Measurements from ENCODE around the gene APBA3.

APBA3 gene

DNA sequence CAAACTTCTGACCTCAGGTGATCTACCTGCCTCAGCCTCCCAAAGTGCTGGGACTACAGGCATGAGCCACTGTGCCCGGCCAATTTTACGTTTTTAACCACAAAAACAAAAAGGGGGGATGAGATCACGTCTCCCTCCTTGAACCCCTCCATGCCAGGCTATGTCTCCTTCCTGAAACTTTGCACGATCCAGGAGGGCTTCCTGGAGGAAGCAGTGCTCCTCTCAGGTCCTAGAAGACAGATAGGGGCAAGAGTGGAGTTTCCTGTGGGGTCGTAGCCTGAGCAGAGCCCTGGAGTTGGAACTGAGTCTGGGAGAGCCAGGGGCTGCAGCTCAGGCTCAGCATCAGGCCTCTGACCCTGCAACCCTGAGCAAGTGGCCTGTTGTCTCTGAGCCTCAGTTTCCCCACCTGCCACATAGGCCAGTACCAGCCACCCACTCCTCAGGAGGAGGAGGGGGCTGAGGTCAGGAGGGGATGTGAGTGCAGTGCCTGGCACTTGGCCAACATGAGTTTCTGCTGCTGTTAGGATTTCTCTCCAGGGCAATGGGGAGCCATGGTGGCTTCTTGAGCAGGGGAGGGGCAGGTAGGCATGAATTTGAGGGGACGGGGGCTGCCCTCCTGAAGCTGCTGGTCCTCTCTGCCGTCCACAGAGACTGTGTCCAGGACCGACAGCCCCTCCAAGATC lies 16.0 kb downstream of the APBA3 start:
- DNase-seq: no peak

DNA sequence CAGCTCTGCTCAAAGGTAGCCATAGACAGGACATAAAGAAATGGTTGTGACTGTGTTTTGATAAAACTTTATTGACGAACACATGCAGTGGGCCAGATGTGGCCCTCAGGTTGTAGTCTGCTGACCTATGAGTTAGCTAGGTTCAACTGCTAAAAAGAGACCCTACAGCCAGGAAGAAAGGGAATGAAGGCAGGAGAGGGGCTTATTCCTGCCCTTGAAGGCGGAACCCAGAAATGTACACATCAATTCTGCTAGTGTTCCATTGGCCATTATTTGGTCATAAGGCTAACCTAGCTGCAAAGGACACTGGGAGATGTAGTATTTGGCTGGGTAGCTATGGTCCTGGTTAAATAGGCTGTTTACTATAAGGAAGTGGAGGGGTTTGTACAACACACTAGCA lies 18.0 kb downstream of the APBA3 start:
- no peak for DNase-seq

DNA sequence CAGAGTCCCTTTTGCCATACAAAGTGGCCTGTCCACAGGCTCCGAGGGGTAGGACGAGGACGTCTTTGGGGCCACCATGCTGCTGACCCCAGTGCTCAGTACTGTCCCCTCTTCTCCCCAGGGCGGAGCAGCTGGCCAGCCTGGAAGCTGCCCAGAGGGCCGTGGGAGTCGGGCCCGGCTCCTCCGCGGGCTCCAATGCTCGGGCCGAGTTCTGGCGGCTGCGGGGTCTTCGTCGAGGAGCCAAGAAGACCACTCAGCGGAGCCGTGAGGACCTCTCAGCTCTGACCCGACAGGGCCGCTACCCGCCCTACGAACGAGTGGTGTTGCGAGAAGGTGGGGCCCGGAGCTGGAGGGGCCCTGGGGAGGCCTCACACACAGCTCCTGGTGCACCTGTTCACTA lies 21.1 kb downstream of the APBA3 start:
- no peak for DNase-seq

DNA sequence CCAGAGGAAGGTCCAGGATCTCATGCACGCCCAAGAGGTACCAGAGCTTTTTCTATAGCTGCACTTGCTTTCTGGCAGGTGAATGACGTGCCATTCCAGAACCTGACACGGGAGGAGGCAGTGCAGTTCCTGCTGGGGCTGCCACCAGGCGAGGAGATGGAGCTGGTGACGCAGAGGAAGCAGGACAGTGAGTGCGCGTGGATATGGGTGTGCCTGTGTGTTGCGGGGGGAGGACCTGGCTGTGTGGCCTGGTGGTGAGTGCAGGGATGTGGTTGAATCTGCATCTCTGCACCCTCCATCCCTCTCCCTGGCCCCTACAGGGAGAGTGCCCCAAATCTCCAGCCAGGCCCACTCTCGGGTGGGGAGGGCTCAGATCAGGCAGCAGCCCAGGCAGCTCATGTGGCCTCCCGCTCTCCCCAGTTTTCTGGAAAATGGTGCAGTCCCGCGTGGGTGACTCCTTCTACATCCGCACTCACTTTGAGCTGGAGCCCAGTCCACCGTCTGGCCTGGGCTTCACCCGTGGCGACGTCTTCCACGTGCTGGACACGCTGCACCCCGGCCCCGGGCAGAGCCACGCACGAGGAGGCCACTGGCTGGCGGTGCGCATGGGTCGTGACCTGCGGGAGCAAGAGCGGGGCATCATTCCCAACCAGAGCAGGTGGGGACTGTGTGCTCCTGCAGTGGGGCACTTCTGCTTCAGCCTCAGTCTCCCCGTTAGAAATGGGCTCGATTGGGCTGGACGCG lies 22.8 kb downstream of the APBA3 start:
- DNase-seq: no peak

DNA sequence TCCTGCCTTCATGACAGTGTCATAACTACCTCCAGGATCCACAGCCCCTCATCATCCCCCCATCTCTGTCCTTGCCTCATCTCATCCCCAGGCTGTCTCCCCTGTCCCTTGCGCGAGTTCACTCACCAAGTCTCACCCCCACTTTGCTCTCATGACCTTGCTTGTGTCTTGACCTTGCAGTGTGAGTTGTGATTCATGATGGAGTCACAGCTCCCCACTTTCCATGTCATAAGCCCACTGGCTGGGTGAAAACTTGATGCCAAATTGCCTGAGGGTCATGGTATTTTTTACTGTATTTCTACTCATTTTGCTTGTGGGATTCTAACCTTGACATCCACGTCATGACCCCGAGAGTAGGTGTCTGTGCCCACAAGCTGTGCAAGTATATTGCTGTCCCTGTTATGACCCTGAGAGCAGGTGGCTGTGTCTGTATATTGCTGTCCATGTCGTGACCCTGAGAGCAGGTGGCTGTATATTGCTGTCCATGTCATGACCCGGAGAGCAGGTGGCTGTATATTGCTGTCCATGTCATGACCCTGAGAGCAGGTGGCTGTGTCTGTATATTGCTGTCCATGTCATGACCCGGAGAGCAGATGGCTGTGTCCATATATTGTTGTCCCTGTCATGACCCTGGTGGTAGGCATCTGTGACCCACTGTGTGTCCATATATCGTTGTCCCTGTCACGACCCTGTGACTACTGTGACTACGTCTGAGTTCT lies 23.8 kb downstream of the APBA3 start:
- no peak for DNase-seq

DNA sequence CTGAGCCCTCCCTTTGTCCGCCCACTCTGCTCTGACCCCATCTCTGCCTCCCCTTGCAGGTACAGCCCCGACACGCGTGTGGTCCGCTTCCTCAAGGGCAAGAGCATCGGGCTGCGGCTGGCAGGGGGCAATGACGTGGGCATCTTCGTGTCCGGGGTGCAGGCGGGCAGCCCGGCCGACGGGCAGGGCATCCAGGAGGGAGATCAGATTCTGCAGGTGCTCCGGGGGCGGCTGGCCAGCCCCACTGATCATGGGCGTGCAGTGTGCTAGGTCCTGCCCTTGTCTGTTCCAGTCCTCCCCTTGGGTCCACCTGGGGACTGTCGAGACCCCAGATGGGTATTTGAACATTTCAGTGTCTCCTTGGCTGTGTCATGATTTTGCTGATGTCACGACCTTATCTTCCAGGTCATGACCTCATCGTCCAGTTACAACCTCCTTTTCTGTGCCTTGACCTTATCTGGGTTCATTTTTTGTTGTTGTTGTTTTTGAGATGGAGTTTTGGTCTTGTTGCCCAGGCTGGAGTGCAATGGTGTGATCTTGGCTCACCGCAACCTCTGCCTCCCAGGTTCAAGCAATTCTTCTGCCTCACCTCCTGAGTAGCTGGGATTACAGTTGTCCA lies 25.3 kb downstream of the APBA3 start:
- no peak for DNase-seq

DNA sequence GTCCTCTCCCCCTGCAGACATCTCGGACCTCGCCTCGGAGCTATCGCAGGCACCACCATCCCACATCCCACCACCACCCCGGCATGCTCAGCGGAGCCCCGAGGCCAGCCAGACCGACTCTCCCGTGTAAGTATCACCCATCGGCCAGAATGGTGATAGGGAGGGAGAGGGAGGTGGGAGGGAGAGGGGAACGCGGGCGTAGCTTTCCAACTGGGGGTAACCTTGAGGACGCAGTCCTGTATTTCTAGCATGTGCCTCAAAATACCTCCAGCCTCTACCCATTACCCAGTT lies 27.2 kb downstream of the APBA3 start:
- no peak for DNase-seq

DNA sequence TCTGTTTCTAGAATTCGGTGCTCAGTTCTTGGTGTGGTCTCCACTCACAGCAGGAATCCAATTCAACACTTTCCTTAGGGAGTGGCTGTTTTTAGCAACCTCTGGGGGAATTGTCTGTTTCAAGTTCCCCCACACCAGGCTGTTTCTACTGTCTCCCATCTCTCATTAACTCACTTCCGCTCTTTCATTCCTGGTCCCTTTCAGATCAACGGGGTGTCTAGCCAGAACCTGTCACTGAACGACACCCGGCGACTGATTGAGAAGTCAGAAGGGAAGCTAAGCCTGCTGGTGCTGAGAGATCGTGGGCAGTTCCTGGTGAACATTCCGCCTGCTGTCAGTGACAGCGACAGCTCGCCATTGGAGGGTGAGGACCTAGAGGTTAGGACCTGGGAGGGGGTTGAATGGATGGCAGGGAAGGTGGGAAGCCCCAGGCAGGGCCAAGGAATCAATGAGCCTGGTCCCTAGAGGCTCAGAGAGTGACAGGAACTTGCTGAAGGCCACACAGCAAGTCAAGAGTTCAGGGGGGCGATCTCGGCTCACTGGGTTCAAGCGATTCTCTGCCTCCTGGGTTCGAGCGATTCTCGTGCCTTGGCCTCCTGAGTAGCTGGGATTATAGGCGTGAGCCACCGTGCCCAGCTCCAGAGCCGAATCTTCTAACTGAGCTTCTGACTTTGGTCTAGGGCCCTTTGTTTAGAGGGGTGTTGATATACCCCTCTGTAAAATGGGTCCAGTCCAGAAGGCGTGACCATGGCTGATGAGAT lies 27.8 kb downstream of the APBA3 start:
- DNase-seq: no peak

DNA sequence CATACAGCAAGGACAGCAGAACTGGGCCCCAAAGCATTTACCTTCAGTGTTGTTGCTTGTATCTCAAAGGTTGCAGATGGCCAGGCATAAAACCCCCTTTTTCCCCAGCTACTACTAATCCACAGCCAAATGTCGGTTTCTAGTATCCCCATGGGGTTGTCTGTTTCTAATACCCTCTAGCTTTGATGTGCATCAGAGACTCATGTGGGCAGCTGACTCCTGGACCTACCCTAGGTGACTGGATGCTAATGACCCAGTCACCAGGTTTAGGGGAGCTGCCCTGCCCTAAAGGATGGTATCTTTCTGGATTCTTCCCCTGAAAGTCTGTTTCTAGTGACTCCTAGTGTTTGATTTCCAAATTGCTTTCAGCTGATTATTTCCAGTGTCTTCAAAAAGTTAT lies 29.4 kb downstream of the APBA3 start:
- DNase-seq: no peak

DNA sequence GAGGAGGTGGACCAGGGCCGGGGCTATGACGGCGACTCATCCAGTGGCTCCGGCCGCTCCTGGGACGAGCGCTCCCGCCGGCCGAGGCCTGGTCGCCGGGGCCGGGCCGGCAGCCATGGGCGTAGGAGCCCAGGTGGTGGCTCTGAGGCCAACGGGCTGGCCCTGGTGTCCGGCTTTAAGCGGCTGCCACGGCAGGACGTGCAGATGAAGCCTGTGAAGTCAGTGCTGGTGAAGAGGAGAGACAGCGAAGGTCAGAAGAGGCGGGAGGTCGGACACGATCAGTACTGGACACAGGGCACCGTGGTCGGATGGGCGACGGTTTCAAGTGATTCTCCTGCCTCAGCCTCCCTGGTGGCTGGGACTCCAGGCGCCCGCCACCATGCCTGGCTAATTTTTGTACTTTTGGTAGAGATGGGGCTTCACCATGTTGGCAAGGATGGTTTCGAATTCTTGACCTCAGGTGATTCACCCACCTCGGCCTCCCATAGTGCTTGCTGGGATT lies 31.0 kb downstream of the APBA3 start:
- no peak for DNase-seq

DNA sequence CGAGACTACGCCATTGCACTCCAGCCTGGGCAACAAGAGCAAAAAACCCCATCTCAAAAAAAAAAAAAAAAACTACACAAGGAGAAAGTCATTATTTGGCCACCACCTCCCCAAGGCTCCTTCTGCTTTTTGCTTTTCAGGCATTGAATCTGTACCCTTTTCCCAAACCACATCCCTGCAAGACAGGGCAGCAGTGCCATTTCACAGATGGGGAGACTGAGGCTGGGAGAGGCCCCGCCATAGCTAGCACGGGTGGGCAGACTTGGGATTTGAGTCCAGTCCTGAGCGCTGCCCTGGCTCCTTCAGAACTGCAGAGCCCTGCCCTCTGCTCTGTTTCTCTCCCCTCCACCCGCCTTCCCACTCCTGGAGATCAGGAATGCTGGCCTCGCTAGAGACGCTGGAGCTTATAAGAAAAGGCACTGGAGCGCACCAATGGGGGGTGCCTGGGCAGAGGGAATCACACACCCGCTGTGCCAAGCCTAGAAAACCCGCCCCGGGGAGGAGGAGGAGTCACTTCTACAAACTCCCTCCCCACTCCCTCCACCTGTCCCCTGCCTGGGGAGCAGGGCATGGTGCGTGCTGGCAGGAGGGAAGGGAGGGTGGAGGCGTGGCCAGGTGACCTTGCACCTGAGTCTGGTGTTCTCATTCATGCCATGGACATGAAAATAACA lies 35.7 kb downstream of the APBA3 start:
- DNase-seq: peak; percentile 55

DNA sequence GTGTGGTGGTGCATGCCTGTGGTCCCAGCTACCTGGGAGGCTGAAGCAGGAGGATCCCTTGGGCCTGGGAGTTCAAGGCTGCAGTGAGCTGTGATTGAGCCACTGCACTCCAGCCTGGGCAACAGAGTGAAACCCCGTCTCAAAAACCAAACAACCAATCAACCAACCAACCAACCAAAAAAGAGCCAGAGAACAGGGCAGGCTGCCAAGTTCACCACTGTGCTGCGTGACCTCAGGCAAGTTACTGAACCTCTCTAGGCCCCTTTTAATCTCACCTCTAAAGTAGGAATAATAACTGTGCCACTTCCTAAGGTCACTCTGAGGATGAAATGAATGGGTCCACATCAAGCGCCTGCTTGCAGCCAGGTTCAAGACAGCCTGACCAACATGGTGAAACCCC lies 36.4 kb downstream of the APBA3 start:
- DNase-seq: no peak

DNA sequence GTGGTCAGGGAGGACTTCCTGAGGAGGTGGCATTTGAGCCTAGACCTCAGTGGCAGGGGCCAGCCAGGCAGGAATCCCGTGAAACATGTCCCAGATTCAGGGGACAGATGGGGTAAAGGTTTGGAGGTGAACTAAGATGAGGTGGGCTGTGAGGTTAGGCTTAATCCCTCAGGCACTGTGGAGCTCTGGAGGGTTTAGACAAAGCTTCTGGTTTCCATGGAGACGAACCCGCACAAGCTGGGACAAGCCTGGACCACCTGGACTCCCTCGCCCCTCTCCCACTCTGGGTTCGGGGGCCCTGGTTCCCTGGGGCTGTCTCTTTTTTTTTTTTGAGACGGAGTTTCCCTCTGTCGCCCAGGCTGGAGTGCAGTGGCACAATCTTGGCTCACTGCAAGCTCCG lies 37.6 kb downstream of the APBA3 start:
- no peak for DNase-seq

DNA sequence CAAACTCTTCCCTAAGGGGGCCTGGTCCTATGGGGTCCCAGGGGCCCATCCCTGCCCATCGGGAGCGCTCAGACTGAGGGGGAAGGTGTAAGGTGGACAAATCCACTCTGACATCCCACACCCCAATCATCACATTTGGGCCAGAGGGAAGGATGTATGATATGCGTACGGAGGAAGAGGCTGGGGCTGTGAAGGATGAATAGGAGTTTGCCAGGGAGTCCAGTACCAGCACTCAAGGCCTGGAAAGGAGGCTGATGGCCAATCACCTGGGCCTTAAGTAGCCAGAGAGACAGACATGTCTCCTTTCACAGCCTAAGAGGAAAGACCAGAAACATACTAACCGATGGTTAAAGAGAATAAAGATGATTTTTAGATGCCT lies 38.4 kb downstream of the APBA3 start:
- DNase-seq: no peak

DNA sequence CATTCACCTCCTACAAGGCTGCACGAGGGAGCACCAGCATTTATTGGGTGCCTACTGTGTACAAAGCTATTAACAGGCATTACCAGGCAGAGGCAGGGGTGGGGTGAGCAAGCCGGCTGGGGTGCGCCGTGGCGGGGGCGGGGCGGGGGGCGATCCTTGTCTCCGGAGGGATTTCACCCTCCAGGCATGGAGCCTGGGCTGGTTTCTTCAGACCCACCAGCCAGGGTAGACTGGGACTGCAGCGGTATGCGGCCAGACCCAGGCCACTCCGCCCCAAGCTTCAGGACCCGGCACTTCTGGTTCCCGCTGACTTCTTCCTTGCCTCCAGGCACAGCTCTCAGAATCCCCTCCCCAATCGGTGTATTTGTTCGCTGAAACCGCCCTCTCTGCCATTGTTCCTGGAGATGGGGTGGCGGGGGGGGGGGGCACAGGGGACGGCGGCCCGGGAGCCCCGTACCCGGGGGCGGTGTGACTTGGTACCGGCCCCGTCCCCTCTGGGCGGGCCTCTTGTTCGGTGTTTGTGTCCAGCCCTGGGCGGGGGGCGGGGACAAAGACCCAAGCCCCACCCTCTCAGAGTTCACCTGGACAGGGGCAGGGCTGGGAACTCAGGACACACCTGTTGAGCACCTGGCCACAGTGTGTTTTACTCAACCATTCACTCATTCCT lies 38.9 kb downstream of the APBA3 start:
- no peak for DNase-seq

DNA sequence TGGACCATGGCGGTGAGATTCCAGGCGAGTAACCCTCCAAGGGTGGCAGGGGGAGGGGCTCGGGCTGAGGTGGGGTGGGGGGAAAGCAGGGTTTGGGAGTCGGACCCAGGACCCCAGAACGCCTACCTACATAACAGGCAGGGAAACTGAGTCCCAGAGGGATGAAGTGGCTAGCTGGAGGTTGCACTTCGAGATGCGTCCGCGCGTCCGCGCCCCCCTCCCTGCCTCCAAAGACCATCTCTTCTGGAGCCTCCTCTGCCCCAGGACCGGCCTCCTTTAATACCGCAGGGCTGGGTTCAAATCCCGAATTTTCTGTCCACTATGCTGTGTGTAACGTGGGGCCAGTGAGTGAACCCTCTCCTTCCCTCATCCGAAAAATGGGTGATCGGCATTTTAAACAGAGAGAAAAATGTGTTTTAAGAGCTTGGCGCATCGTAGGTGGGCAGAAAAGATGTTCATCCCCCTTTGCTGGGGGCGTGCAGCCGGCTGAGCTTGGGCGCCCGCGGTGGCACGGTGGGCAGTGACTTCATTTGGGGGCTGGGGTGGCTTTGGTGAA lies 39.5 kb downstream of the APBA3 start:
- no peak for DNase-seq

DNA sequence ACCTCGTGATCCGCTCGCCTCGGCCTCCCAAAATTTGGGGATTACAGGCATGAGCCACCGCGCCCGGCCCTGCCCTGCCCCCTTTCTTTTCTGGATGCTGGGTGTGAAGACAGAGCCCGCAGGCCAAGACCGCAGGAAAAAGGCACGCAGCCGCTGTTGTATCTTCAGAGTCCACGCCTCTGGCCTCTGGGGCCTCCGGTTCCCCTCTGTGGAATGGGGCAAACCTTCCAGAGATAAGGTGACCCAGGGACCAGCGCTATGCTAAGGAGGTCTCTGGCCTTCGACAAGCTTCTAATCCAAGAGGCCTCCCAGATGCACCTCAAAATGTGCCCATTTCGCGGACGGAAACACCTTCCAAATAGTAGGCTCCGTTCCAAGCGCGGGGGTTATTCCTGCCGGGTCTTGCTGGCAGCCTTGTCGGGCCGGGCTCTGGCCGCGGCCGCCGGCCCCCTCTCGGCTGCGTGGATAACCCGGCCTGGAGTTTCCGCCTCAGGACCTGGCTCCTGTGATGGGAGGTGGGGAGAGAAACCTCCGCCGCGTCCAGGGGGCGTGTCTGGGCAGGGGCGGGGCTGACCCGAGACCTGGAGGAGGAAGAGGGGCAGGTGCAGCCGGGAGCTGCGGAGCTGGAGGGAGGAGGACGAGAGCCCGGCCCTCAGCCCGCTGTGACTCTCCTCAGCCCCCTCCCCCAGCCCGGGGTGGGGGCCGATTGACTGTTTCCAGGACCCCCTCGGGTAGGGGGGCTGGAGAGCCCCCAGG lies 40.2 kb downstream of the APBA3 start:
- DNase-seq: peak; percentile 83

DNA sequence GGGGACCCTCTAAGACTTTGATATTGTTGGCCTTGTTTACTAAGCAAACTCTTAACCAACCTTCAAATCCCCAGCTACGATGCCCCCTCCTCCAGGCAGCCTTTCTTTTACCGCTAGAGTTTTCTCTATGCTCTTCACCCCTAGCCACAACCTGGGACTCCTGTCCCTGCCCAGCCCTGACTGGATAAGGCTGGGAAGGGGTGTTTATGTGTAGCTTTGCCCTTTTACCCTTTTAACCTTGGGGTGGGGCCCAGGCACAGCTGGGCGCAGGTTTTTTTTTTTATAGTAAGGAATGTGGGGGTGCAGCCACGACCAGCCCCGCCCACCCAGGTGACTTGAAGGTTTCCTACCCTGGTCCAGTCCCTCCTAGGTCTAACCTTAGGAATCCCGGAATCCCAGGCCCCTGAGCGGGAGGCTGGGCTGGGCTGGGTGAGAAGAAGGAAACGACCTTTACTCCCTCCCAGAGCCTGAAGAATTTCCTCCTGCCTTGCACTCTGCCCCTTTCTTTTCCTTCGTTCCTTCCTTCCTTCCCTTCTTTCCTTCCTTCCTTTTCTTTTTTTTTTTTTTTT lies 41.1 kb downstream of the APBA3 start:
- no peak for DNase-seq

DNA sequence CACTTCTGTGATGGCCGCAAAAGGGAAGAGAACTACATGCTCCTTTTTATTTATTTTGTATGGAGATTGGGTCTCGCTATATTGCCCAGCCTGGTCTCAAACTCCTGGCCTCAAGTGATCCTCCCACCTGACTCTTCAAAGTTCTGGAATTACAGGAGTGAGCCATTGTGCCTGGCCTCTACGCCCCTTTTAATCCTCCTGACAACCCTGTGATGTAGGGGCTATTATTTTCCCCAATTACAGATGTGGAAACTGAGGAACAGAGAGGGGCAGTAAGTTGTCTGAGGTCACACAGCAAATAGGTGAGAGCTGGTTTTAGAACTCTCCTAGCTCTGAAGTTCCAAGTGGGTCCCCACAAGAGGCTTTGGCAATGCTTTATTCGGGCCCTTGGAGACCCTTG lies 41.6 kb downstream of the APBA3 start:
- DNase-seq: no peak

DNA sequence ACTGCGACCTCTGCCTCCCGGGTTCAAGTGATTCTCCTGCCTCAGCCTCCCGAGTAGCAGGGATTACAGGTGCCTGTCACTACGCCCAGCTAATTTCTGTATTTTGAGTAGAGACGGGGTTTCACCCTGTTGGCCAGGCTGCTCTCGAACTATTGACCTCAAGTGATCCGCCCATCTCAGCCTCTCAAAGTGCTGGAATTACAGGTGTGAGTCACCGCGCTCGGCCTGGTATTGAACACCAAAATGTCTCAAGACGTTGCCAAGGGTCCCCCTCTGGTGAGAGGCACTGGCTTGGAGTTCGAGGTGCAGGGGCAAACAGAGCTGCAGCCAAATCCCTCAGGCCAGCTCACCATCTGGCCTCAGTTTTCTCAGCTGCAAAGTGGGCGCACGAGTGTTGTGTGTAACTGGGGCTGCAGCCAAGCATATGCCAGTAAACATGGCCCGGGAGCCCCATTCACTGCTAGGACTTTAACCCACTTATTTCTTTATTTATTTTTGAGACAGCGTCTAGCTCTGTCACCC lies 45.3 kb downstream of the APBA3 start:
- DNase-seq: no peak

Data from NCI-H1417 treated with DMSO at 0.1 percent for 48 hours (cell line).